Measurements from ENCODE around the gene LHX3. TPM values are rescaled to one million over a fixed set of nuclear protein-coding genes. Genes with fewer than 3 reads are reported as not detected.

LHX3 gene
- polyA plus RNA-seq, 1 donor from 2014 or later, result not detected

DNA sequence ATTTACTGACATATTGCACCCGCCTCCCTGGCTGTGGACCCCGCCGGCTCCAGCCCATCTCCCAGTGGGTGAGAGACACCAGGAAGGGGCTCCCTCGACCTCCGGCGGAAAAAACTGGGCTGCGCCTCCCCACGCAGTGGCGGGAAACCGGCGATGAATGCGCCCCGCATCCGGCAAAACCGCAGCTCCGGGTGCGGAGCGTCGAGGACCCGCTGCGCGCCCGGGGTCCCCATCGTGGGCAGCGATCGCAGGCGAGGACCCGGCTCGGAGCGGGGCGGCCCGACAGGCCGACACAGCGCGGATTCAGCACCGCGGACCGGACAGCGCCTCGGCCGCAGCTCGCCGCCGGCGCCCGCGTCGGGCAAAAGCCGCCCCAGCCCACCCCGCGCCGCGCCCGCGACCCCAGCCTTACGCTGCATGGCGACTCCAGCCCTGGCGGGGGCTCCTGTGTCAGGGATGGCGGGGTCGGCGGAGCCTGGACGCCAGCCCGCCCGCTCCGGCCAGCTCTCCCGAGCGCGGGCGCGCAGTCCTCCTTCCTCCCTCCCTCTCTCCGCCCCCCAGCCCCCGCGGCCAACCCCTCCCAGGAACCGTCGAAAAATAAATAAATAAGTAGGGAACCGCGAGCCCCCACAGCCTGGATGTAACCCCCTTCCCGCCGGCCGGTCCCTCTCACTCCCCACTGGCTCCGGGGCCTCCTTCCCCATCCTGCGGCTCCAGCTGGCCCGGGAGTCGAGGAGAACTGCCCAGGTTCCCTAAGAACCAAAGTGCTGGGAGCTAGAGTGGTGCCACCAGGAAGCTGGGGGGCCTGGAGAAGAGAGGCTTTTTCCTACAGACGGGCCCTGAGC is 3.1 kb downstream of the LHX3 start:
- H3K9ac ChIP-seq (ENCODE audit: low read length), result no peak overlapping the region
- peaks cover 92% of the 10 kb centered on the region for H3K27me3 ChIP-seq (ENCODE audit: insufficient read depth, low read depth, low read length)
- no peaks in the 10 kb centered on the region for H3K9me3 ChIP-seq (ENCODE audit: low read length)
- H3K36me3 ChIP-seq (ENCODE audit: insufficient read depth, low read length), result no peaks in the 10 kb centered on the region
- no peaks in the 10 kb centered on the region for H4K20me1 ChIP-seq (ENCODE audit: insufficient read depth)
- no peak overlapping the region for H2AFZ ChIP-seq (ENCODE audit: low read depth, low read length)
- H3K4me3 ChIP-seq (ENCODE audit: low read length), result no peak overlapping the region
- TF ChIP-seq RAD21 (conservative IDR thresholded peaks at IDR 0.05), result no peak
- TF ChIP-seq EZH2 (IDR thresholded peaks at IDR 0.05; ENCODE audit: borderline replicate concordance, insufficient read depth, low read length, poor library complexity, severe bottlenecking), result peak; percentile 80
- TF ChIP-seq, protein P1, sequence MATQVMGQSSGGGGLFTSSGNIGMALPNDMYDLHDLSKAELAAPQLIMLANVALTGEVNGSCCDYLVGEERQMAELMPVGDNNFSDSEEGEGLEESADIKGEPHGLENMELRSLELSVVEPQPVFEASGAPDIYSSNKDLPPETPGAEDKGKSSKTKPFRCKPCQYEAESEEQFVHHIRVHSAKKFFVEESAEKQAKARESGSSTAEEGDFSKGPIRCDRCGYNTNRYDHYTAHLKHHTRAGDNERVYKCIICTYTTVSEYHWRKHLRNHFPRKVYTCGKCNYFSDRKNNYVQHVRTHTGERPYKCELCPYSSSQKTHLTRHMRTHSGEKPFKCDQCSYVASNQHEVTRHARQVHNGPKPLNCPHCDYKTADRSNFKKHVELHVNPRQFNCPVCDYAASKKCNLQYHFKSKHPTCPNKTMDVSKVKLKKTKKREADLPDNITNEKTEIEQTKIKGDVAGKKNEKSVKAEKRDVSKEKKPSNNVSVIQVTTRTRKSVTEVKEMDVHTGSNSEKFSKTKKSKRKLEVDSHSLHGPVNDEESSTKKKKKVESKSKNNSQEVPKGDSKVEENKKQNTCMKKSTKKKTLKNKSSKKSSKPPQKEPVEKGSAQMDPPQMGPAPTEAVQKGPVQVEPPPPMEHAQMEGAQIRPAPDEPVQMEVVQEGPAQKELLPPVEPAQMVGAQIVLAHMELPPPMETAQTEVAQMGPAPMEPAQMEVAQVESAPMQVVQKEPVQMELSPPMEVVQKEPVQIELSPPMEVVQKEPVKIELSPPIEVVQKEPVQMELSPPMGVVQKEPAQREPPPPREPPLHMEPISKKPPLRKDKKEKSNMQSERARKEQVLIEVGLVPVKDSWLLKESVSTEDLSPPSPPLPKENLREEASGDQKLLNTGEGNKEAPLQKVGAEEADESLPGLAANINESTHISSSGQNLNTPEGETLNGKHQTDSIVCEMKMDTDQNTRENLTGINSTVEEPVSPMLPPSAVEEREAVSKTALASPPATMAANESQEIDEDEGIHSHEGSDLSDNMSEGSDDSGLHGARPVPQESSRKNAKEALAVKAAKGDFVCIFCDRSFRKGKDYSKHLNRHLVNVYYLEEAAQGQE (IDR thresholded peaks at IDR 0.05; ENCODE audit: borderline replicate concordance), result peak; percentile 43
- no peak for TF ChIP-seq POLR2AphosphoS5 (IDR thresholded peaks at IDR 0.05)
- no peak overlapping the region for H3K4me2 ChIP-seq (ENCODE audit: low read length)
- H3K27ac ChIP-seq (ENCODE audit: low read length), result no peak overlapping the region
- no peaks in the 10 kb centered on the region for H3K79me2 ChIP-seq (replicated peaks; ENCODE audit: insufficient read depth, low read length)
- H3F3A ChIP-seq (ENCODE audit: insufficient read depth, low read length, poor library complexity, severe bottlenecking), result no peaks in the 10 kb centered on the region
- H3K9me2 ChIP-seq (ENCODE audit: insufficient read depth, low read length), result no peaks in the 10 kb centered on the region

DNA sequence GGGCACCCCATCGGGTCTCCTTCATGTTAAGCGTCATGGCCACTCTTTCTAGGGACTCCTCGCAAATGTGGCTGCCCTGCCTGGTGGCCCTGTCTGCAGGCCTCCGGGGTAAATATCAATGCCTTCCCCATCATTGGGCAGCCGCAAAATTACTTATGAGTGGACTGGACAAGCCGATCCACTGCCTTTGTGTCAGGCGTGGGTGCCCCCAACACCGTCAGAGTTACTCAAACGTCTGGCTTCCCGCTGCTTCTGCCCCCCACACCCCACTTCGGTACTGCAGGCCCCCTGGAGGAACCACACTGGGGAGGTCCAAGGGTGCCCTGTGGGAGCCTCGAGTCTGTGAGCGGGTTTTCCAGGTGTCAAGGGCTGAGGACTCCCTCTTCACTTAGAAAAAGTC is 3.8 kb downstream of the LHX3 start:
- no peak overlapping the region for H3K9ac ChIP-seq (ENCODE audit: low read length)
- H2AFZ ChIP-seq (ENCODE audit: low read depth, low read length), result no peak overlapping the region
- H4K20me1 ChIP-seq (ENCODE audit: insufficient read depth), result no peaks in the 10 kb centered on the region
- no peaks in the 10 kb centered on the region for H3F3A ChIP-seq (ENCODE audit: insufficient read depth, low read length, poor library complexity, severe bottlenecking)
- no peaks in the 10 kb centered on the region for H3K36me3 ChIP-seq (ENCODE audit: insufficient read depth, low read length)
- no peak overlapping the region for H3K4me3 ChIP-seq (ENCODE audit: low read length)
- peaks cover 95% of the 10 kb centered on the region for H3K27me3 ChIP-seq (ENCODE audit: insufficient read depth, low read depth, low read length)
- TF ChIP-seq SMC3 (conservative IDR thresholded peaks at IDR 0.05; ENCODE audit: poor library complexity), result no peak
- no peak for TF ChIP-seq TAF1 (IDR thresholded peaks at IDR 0.05; ENCODE audit: low read depth)
- TF ChIP-seq EZH2 (IDR thresholded peaks at IDR 0.05; ENCODE audit: borderline replicate concordance, insufficient read depth, low read length, poor library complexity, severe bottlenecking), result no peak
- TF ChIP-seq, protein P1 (IDR thresholded peaks at IDR 0.05; ENCODE audit: borderline replicate concordance), result no peak
- no peak overlapping the region for H3K27ac ChIP-seq (ENCODE audit: low read length)
- H3K9me2 ChIP-seq (ENCODE audit: insufficient read depth, low read length), result no peaks in the 10 kb centered on the region
- H3K4me2 ChIP-seq (ENCODE audit: low read length), result no peak overlapping the region
- no peaks in the 10 kb centered on the region for H3K9me3 ChIP-seq (ENCODE audit: low read length)
- no peaks in the 10 kb centered on the region for H3K79me2 ChIP-seq (replicated peaks; ENCODE audit: insufficient read depth, low read length)
